NCI-H1092 treated with DMSO at 0.1 percent for 48 hours (cell line): Measurements from ENCODE around the gene TMEM219.
A peak's percentile ranks its signal among the peaks of the same experiment; 100 is the strongest.

Source experiments
- DNase-seq: peaks from one replicate; lab custom pipeline; 2025; lab: John Stamatoyannopoulos, UW

Gene TMEM219

GRCh38 chr16:29995324-29995910, 33.5 kb downstream of the TMEM219 start, which contains the start of gene HIRIP3:
TSS of gene HIRIP3 (minus strand) at chr16:29995617. CDS start at chr16:29995605, 12 bp downstream.
- DNase-seq, result peak; percentile 89

- peak; percentile 97 for DNase-seq
Observed at GRCh38 chr16:29995911-29996765, 34.3 kb downstream of the TMEM219 start, which contains the start of gene INO80E. TSS of gene INO80E (plus strand) at chr16:29996241. CDS start at chr16:29996311, 70 bp downstream.

GRCh38 chr16:29996766-29997250, 34.9 kb downstream of the TMEM219 start:
- no peak for DNase-seq

DNA sequence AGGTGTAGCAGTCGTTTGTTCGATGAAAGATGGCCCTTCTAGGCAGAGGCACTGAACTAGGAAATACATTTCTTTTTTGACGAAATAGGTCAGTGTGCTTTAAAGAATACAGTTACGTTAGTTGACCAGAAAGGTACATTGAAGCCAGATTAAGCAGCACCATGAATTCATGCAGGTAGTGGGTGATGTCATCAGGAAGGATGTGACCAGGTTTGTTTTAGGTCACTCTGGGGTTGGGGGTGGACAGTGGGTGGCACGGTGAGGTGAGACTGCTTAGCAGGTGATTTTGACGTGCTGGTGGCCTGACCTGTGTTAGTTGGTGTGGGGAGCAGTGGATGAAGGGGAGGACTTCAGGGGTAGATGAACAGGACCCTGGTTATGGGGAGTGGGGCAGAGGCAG, 37.7 kb downstream of the TMEM219 start:
- no peak for DNase-seq

DNA sequence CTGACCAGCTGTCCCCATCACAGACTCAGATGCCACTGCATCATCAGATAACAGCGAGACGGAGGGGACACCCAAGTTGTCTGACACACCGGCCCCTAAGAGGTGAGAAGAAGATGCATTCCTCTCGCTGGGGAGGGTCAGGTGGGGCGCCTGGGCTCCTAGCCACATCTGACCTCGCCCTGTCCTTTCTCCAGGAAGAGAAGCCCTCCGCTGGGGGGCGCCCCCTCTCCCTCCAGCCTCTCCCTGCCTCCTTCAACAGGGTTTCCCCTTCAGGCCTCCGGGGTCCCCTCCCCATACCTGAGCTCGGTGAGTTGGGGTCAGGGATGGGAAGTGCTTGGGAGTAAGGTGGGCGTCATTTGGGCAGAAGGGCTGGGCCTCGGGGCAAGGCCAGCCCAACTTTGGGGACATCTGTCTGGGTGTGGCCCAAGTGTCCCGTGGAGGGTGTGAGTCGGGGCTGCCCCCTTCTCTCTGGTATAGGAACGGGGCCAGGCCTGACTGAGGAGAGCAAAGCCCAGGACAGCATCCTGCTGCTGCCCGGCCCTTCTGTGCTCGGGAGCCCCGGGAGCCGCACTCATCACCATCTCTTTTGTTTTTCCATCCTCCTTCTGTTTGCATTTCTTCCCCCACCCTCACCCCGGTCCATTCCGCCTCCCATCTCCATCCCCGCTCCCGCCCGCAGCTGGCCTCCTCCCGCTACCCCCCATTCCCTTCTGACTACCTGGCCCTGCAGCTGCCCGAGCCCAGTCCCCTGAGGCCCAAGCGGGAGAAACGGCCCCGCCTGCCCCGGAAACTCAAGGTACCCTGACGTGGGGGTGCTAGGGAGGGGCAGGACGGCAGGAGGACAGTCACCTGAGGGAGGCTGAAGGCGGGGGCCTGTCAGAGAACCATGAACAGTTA, 39.1 kb downstream of the TMEM219 start:
- DNase-seq, result no peak

GRCh38 chr16:30002614-30003346, 40.9 kb downstream of the TMEM219 start:
- no peak for DNase-seq

DNA sequence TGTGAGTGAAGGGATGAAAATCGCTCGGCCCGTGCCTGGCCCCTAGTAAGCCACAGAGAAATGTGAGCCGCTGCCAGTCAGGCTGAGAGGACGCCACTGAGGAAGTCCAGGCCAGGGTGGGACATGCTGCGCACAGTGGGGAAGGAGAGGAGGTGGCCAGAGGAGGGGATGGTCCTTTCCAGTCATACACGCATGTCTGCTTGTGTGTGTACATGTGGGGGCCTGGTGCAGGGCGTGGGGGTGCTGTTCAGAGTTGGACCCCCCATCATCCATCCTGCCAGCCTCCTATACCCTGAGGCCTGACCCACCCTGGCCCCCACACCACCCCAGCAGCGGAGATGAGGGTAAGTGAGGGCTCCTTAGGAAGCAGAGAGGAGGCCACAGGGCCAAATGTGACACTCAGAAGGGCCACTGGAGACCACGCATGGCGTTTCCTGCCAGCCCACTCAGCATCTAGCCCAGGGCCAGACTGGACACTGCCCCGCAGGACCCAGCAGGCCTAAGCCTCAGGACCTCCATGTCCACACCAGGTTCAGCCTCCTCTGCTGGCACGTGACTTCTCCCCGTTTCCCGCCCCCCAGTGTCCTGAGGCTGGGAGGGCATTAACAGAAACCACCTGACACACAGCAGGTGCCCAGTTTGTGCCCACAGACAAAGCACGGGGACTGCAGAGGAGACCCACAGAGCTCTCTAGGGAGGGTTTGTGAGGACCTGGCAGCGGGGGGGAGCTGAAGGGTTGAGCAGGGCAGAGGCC, 42.0 kb downstream of the TMEM219 start:
- peak; percentile 72 for DNase-seq

GRCh38 chr16:30004424-30004776, 42.5 kb downstream of the TMEM219 start:
- DNase-seq, result peak; percentile 73

GRCh38 chr16:30004811-30005242, 42.9 kb downstream of the TMEM219 start:
- peak; percentile 73 for DNase-seq

DNA sequence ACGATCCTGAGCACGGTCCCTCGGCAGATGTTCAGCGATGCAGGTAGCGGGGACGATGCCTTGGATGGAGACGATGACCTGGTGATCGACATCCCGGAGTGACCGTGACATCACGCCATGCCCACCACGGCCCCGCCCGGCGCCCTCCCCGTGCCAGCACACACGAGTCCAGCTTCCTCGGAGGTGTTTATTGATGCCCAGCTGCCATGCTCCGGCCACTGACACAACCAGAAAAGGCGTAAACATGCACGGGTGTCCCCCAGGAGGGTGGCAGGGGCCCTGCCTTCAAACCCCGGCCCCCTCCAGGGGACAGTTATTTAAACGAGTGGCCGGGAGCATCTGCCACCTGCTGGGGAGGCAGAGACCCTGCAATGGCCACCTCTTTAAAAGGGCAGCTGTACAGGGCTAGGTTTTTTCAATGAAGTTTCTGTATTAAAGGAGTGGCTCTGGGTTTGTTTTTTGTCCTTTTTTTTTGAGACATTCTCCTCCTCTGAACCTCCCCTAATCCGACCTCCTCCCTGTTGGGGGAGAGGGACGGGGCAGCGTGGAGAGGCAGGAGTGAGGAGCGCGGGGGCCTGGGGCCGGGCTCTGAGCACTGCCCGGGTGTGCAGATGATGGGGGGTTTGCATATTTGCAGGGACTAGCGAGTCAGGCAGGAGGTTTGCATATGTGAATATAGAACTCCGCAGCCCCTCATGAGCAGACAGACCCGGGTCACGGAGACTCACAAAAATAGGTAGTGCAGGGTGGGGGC, 43.6 kb downstream of the TMEM219 start:
- DNase-seq, result peak; percentile 23

- no peak for DNase-seq
Observed at GRCh38 chr16:30006095-30006473, 44.2 kb downstream of the TMEM219 start.

DNA sequence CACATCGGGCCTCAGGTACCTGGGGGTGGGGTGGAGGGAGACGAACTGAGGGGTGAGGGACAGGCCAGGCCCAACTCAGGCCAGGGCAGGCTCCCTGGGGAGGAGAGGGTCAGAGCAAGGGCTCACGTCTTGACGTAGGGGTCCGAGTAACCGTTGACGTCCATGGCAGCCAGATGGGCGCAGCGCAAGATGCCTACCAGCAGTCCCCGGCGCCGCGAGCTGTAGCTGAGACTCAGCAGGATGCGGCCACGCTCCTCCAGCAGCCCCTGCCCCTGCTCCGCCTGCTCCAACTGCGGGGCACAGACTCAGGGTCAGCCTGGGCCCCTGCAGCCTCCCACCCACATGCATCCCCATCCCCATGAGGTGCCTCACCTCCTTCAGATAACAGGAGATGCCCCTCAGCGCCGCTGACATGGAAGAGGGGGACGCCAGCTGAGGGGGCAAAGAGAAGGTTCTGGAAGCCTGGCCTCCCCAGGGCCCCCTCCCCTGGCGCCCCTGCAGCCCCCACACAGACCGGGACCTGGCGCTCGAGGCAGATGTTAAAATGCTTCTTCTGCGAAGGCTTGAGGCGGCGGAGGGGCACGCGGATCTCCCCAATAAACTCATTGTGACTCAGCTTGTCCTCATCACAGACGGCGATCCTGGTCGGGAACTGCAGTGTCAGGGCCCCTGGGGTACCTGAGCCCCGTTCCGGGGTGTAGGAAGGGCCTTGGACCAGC, 44.9 kb downstream of the TMEM219 start:
- no peak for DNase-seq

GRCh38 chr16:30007378-30007895, 45.6 kb downstream of the TMEM219 start:
- DNase-seq, result no peak

GRCh38 chr16:30009085-30009862, 47.4 kb downstream of the TMEM219 start:
- peak; percentile 11 for DNase-seq

DNA sequence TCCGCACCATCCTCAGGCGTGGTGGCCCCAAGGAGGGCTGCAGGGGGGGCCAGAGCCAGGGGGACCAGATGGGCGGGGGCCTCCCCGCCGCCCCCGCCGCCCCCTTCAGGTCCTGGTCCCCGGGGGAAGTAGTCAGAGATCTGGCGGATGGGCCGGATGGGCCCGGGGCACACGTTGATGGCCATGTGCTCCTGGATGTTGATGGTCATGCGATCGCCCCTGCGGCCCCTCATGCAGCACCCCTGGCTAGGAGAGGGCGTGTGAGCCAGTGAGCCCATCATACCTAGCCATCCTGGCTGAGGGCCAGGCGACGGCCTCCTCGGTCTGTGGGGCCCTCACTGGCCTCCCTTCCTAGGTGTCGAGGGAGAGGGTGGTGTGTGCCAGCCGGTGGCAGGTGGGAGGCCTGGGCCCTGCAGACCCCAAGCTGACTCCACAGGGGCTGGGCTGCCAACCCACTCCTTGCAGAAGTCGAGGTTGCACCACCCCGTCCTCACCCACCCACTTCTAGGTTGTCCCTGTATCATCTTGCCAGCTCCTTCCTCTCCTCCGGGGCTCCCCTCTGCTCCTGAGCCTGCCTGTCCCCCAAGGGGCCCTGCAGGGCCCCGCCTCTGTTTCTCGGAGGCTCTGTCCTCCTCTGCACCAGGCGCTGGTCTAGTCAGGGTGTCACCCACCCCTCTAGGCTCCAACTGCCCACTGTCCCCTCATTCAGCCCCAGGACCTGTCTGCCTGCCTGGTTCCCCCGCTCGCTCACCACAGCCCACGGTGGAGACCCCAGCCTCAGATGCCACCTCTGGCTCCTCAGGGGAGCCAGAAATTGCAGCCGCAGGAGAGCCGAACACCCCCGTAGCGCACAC, 48.3 kb downstream of the TMEM219 start:
- no peak for DNase-seq

DNA sequence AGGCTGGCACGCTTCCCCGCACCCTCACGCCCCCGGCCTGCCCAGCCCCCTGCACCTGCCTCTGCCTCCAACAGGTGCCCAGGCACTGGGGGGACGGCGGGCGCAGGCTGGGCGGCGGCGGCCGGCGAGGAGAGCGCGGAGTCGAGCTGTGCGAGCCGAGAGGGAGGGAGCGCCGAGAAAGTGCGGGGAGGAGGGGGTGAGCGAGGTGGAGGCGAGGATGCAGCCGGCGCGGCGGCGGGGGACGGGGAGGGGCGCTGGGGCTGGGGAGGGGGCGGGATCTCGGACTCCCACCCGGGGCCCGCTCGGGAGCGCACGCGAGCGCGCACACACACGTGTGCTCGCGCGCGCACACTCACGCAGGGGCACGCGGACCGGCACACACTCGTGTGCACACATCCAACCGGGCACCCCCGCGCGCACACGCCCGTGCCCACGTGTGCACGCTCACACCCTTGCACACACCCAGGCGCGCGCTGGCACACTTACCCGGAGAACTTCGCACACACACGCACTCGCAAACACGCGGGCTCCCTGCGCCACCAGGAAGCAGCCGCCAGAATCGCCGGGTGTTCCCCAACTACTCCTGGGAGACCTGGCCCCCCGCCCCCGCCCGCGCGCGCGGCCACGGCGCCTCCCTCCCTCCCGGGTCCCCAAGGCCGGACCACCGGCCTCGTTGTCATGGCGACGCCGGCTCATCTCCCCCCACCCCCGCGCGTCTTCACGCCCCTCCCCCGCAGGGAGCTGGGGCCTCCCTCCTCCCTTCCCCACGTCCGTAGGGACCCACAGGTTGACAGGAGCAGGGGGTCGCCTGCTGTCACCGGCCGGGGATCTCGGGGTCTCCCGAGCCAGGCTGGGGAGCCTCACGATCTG, 49.2 kb downstream of the TMEM219 start, which contains the start of gene DOC2A:
Gene DOC2A (minus strand): TSS at position 184 of the 870 bp plus-strand sequence. CDS start 805 bp downstream, outside the sequence.
- peak; percentile 61 for DNase-seq
